HG03280 (cell line): ENCODE data around the gene PM20D2.

Source experiments
- ATAC-seq: cut with Tn5 transposase; IDR thresholded peaks from one replicate; pipeline ENCODE4 v1.9.1; 2021; ENCODE audit warnings: mild to moderate bottlenecking, moderate library complexity; ENCODE audit not compliant: unreplicated experiment

The PM20D2 gene

GRCh38 chr6:89200706-89201215 lies 54.9 kb downstream of the PM20D2 start:
- ATAC-seq, result no peak

GRCh38 chr6:89204096-89204495 lies 58.2 kb downstream of the PM20D2 start:
- no peak for ATAC-seq

- no peak for ATAC-seq
Measured at GRCh38 chr6:89205819-89206218, 60.0 kb downstream of the PM20D2 start.

- no peak for ATAC-seq
Measured at GRCh38 chr6:89208551-89208950, 62.7 kb downstream of the PM20D2 start.

GRCh38 chr6:89209457-89209856 lies 63.6 kb downstream of the PM20D2 start:
- no peak for ATAC-seq

GRCh38 chr6:89212472-89212871 lies 66.6 kb downstream of the PM20D2 start:
- no peak for ATAC-seq

GRCh38 chr6:89214197-89214596 lies 68.3 kb downstream of the PM20D2 start:
- no peak for ATAC-seq
